ENCODE data around the gene ANKRD40.

ANKRD40 gene

GRCh38 chr17:50707289-50708049 is at the start of gene ANKRD40:
ANKRD40 (minus strand) TSS chr17:50707914; CDS start chr17:50707654, 260 bp downstream.
- H3K9ac ChIP-seq (ENCODE audit: low read length), result peak within 1 kb of the TSS; percentile 98
- no peaks in the 10 kb centered on the region for H3K36me3 ChIP-seq (ENCODE audit: control insufficient read depth, insufficient read depth, low read length)
- H3K4me1 ChIP-seq (ENCODE audit: control insufficient read depth, insufficient read depth, low read length), result peaks cover 12% of the 10 kb centered on the region
- no peaks in the 10 kb centered on the region for H3K27me3 ChIP-seq (ENCODE audit: control insufficient read depth, insufficient read depth, low read length)
- H3K27ac ChIP-seq (ENCODE audit: low read depth, low read length), result peak within 1 kb of the TSS; percentile 94
- peak within 1 kb of the TSS; percentile 94 for H3K4me3 ChIP-seq (ENCODE audit: low read length)

- Histone ChIP-seq H3K36me3 (ENCODE audit: control insufficient read depth, insufficient read depth, low read length) (peaks cover 21% of the 10 kb centered on the region), H3K4me1 (ENCODE audit: control insufficient read depth, insufficient read depth, low read length) (no peaks in the 10 kb centered on the region), H3K9ac (ENCODE audit: low read length) (no peak overlapping the region), H3K27me3 (ENCODE audit: control insufficient read depth, insufficient read depth, low read length) (no peaks in the 10 kb centered on the region), H3K4me3 (ENCODE audit: low read length) (no peak overlapping the region), H3K27ac (ENCODE audit: low read depth, low read length) (no peak overlapping the region)
Measured at GRCh38 chr17:50754521-50754920, 46.8 kb upstream of the ANKRD40 start.

- no peak overlapping the region for H3K27ac ChIP-seq (ENCODE audit: low read depth, low read length)
- no peak overlapping the region for H3K4me3 ChIP-seq (ENCODE audit: low read length)
- no peak overlapping the region for H3K9ac ChIP-seq (ENCODE audit: low read length)
- peaks cover 41% of the 10 kb centered on the region for H3K36me3 ChIP-seq (ENCODE audit: control insufficient read depth, insufficient read depth, low read length)
- H3K4me1 ChIP-seq (ENCODE audit: control insufficient read depth, insufficient read depth, low read length), result no peaks in the 10 kb centered on the region
- H3K27me3 ChIP-seq (ENCODE audit: control insufficient read depth, insufficient read depth, low read length), result no peaks in the 10 kb centered on the region
Measured at GRCh38 chr17:50749245-50749644, 41.5 kb upstream of the ANKRD40 start.

- Histone ChIP-seq H3K4me1 (ENCODE audit: control insufficient read depth, insufficient read depth, low read length) (no peaks in the 10 kb centered on the region), H3K27me3 (ENCODE audit: control insufficient read depth, insufficient read depth, low read length) (no peaks in the 10 kb centered on the region), H3K27ac (ENCODE audit: low read depth, low read length) (no peak overlapping the region), H3K36me3 (ENCODE audit: control insufficient read depth, insufficient read depth, low read length) (peaks cover 43% of the 10 kb centered on the region), H3K9ac (ENCODE audit: low read length) (no peak overlapping the region), H3K4me3 (ENCODE audit: low read length) (no peak overlapping the region)
Measured at GRCh38 chr17:50745631-50746030, 37.9 kb upstream of the ANKRD40 start.

GRCh38 chr17:50739098-50739497 is 31.4 kb upstream of the ANKRD40 start:
- Histone ChIP-seq H3K27me3 (ENCODE audit: control insufficient read depth, insufficient read depth, low read length) (no peaks in the 10 kb centered on the region), H3K4me1 (ENCODE audit: control insufficient read depth, insufficient read depth, low read length) (no peaks in the 10 kb centered on the region), H3K4me3 (ENCODE audit: low read length) (no peak overlapping the region), H3K9ac (ENCODE audit: low read length) (no peak overlapping the region), H3K36me3 (ENCODE audit: control insufficient read depth, insufficient read depth, low read length) (peaks cover 21% of the 10 kb centered on the region), H3K27ac (ENCODE audit: low read depth, low read length) (no peak overlapping the region)

GRCh38 chr17:50737118-50737698 is 29.5 kb upstream of the ANKRD40 start:
- H3K27me3 ChIP-seq (ENCODE audit: control insufficient read depth, insufficient read depth, low read length), result no peaks in the 10 kb centered on the region
- peaks cover 17% of the 10 kb centered on the region for H3K36me3 ChIP-seq (ENCODE audit: control insufficient read depth, insufficient read depth, low read length)
- no peaks in the 10 kb centered on the region for H3K4me1 ChIP-seq (ENCODE audit: control insufficient read depth, insufficient read depth, low read length)
- H3K4me3 ChIP-seq (ENCODE audit: low read length), result no peak overlapping the region
- no peak overlapping the region for H3K9ac ChIP-seq (ENCODE audit: low read length)
- no peak overlapping the region for H3K27ac ChIP-seq (ENCODE audit: low read depth, low read length)

- Histone ChIP-seq H3K36me3 (ENCODE audit: control insufficient read depth, insufficient read depth, low read length) (peaks cover 5% of the 10 kb centered on the region), H3K9ac (ENCODE audit: low read length) (no peak overlapping the region), H3K27me3 (ENCODE audit: control insufficient read depth, insufficient read depth, low read length) (no peaks in the 10 kb centered on the region), H3K4me1 (ENCODE audit: control insufficient read depth, insufficient read depth, low read length) (peaks cover 5% of the 10 kb centered on the region), H3K27ac (ENCODE audit: low read depth, low read length) (no peak overlapping the region), H3K4me3 (ENCODE audit: low read length) (no peak overlapping the region)
Measured at GRCh38 chr17:50735287-50735686, 27.6 kb upstream of the ANKRD40 start.

- Histone ChIP-seq H3K27ac (ENCODE audit: low read depth, low read length) (no peak overlapping the region), H3K4me1 (ENCODE audit: control insufficient read depth, insufficient read depth, low read length) (peaks cover 13% of the 10 kb centered on the region), H3K36me3 (ENCODE audit: control insufficient read depth, insufficient read depth, low read length) (no peaks in the 10 kb centered on the region), H3K4me3 (ENCODE audit: low read length) (no peak overlapping the region), H3K9ac (ENCODE audit: low read length) (no peak overlapping the region), H3K27me3 (ENCODE audit: control insufficient read depth, insufficient read depth, low read length) (no peaks in the 10 kb centered on the region)
Measured at GRCh38 chr17:50731575-50732460, 24.1 kb upstream of the ANKRD40 start.

- H3K27ac ChIP-seq (ENCODE audit: low read depth, low read length), result no peak overlapping the region
- no peaks in the 10 kb centered on the region for H3K36me3 ChIP-seq (ENCODE audit: control insufficient read depth, insufficient read depth, low read length)
- H3K27me3 ChIP-seq (ENCODE audit: control insufficient read depth, insufficient read depth, low read length), result no peaks in the 10 kb centered on the region
- peaks cover 13% of the 10 kb centered on the region for H3K4me1 ChIP-seq (ENCODE audit: control insufficient read depth, insufficient read depth, low read length)
- no peak overlapping the region for H3K9ac ChIP-seq (ENCODE audit: low read length)
- H3K4me3 ChIP-seq (ENCODE audit: low read length), result no peak overlapping the region
Measured at GRCh38 chr17:50728881-50729765, 21.4 kb upstream of the ANKRD40 start.

- no peaks in the 10 kb centered on the region for H3K27me3 ChIP-seq (ENCODE audit: control insufficient read depth, insufficient read depth, low read length)
- H3K4me3 ChIP-seq (ENCODE audit: low read length), result no peak overlapping the region
- no peak overlapping the region for H3K27ac ChIP-seq (ENCODE audit: low read depth, low read length)
- no peaks in the 10 kb centered on the region for H3K36me3 ChIP-seq (ENCODE audit: control insufficient read depth, insufficient read depth, low read length)
- no peak overlapping the region for H3K9ac ChIP-seq (ENCODE audit: low read length)
- peaks cover 15% of the 10 kb centered on the region for H3K4me1 ChIP-seq (ENCODE audit: control insufficient read depth, insufficient read depth, low read length)
Measured at GRCh38 chr17:50728112-50728429, 20.4 kb upstream of the ANKRD40 start.

- peaks cover 15% of the 10 kb centered on the region for H3K4me1 ChIP-seq (ENCODE audit: control insufficient read depth, insufficient read depth, low read length)
- H3K27me3 ChIP-seq (ENCODE audit: control insufficient read depth, insufficient read depth, low read length), result no peaks in the 10 kb centered on the region
- no peak overlapping the region for H3K9ac ChIP-seq (ENCODE audit: low read length)
- no peak overlapping the region for H3K4me3 ChIP-seq (ENCODE audit: low read length)
- H3K27ac ChIP-seq (ENCODE audit: low read depth, low read length), result no peak overlapping the region
- no peaks in the 10 kb centered on the region for H3K36me3 ChIP-seq (ENCODE audit: control insufficient read depth, insufficient read depth, low read length)
Measured at GRCh38 chr17:50725769-50726655, 18.3 kb upstream of the ANKRD40 start.
